Measurements from ENCODE around the gene CELF1. TPM values are rescaled to one million over a fixed set of nuclear protein-coding genes. Genes with fewer than 3 reads are reported as not detected.

CELF1 gene
- total RNA-seq, 1 experiment from 2014 or later, result 173 TPM

DNA sequence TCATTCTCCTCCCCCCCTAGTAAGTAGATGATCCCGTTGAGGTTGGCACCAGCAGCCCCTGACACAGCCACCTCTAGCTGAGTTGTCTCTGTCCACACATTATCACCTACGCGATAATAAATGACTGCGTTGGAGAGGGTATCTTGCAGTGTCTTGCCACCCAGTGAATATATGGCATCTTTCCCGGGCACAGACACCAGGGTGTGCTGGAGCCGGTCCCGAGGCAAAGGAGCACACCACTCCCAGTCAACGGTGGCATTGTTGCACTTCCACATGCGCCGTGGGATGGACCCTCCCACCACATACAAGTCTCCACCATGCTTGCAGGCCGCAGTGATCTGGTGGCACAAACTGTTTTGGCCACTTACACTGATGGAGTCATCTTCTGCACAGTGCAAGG is 20.4 kb upstream of the CELF1 start:
- no peaks in the 10 kb centered on the region for H3K9me3 Mint-ChIP-seq (ENCODE audit: unreplicated experiment)
- no peak for DNase-seq (ENCODE audit: unreplicated experiment)
- H3K27ac Mint-ChIP-seq (ENCODE audit: low read depth, unreplicated experiment), result no peak overlapping the region
- no peaks in the 10 kb centered on the region for H3K27me3 Mint-ChIP-seq (ENCODE audit: insufficient read depth, unreplicated experiment)
- H3K36me3 Mint-ChIP-seq (ENCODE audit: insufficient read depth, unreplicated experiment), result peaks cover 43% of the 10 kb centered on the region
- TF ChIP-seq, protein P1, sequence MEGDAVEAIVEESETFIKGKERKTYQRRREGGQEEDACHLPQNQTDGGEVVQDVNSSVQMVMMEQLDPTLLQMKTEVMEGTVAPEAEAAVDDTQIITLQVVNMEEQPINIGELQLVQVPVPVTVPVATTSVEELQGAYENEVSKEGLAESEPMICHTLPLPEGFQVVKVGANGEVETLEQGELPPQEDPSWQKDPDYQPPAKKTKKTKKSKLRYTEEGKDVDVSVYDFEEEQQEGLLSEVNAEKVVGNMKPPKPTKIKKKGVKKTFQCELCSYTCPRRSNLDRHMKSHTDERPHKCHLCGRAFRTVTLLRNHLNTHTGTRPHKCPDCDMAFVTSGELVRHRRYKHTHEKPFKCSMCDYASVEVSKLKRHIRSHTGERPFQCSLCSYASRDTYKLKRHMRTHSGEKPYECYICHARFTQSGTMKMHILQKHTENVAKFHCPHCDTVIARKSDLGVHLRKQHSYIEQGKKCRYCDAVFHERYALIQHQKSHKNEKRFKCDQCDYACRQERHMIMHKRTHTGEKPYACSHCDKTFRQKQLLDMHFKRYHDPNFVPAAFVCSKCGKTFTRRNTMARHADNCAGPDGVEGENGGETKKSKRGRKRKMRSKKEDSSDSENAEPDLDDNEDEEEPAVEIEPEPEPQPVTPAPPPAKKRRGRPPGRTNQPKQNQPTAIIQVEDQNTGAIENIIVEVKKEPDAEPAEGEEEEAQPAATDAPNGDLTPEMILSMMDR (IDR thresholded peaks at IDR 0.05; ENCODE audit: unreplicated experiment), result no peak
- intact Hi-C loops (cut with micrococcal nuclease), result no loop called here
- no TSS peak for BruUV-seq (replicated peaks)
- H3K4me3 Mint-ChIP-seq (ENCODE audit: unreplicated experiment), result no peak overlapping the region
- CTCF ChIA-PET, result interaction anchor here (0.6 to 1.1 kb wide), 4 partner anchors 14 to 272 kb away, joined by 3 to 4 read pairs (median 3); partner anchors contain the start of gene CELF1
- POLR2A ChIA-PET, result interaction anchor here (0.7 to 1.3 kb wide), 2 partner anchors 21 to 97 kb away, joined by 3 read pairs; partner anchors contain the start of gene CELF1
- peaks cover 20% of the 10 kb centered on the region for H3K4me1 Mint-ChIP-seq (ENCODE audit: insufficient read depth, unreplicated experiment)

DNA sequence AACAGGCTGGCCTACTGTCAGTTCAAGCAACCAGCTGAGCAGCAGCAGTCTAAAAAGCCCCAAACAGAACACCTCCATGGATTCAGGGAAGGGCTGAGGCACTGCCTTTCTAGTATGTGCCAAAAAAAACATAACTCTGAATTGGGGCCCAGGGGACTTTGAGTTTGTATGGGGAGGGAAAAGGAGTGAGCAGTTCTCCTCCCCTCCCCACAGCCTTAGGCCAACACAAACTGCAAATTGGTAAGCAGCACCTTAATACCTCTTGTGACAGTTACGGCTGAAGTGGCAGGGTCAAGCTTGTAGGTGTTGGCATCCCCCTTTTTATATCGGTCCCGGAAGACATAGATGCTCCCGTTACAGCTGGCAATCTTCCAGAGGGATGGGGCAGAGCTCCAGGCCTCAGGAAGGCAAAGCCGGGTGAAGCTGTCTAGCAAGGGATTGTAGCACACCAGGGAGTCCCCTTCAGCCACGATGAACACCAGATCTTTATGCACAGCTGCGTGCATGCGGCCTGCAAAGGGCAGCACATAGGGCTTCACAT is 19.9 kb upstream of the CELF1 start:
- H3K4me1 Mint-ChIP-seq (ENCODE audit: insufficient read depth, unreplicated experiment), result peaks cover 17% of the 10 kb centered on the region
- peaks cover 43% of the 10 kb centered on the region for H3K36me3 Mint-ChIP-seq (ENCODE audit: insufficient read depth, unreplicated experiment)
- H3K27me3 Mint-ChIP-seq (ENCODE audit: insufficient read depth, unreplicated experiment), result no peaks in the 10 kb centered on the region
- CTCF ChIA-PET, result interaction anchor here (0.5 kb wide), 1 partner anchor 74 kb away, joined by 3 read pairs; no protein-coding TSS in a partner anchor
- H3K9me3 Mint-ChIP-seq (ENCODE audit: unreplicated experiment), result no peaks in the 10 kb centered on the region
- TF ChIP-seq, protein P1 (IDR thresholded peaks at IDR 0.05; ENCODE audit: unreplicated experiment), result no peak
- BruUV-seq (replicated peaks), result no TSS peak
- intact Hi-C loops (cut with micrococcal nuclease), result no loop called here
- no peak for DNase-seq (ENCODE audit: unreplicated experiment)
- H3K4me3 Mint-ChIP-seq (ENCODE audit: unreplicated experiment), result no peak overlapping the region
- POLR2A ChIA-PET, result interaction anchor here (3.2 kb wide), 1 partner anchor 20 kb away, joined by 8 read pairs; the partner anchor contains the start of gene CELF1
- peak overlapping the region; percentile 7 for H3K27ac Mint-ChIP-seq (ENCODE audit: low read depth, unreplicated experiment)

- H3K27ac Mint-ChIP-seq (ENCODE audit: low read depth, unreplicated experiment), result no peak overlapping the region
- no peak for DNase-seq (ENCODE audit: unreplicated experiment)
- BruUV-seq (replicated peaks), result no TSS peak
- POLR2A ChIA-PET, result interaction anchor here (3.2 kb wide), 1 partner anchor 19 kb away, joined by 8 read pairs; the partner anchor contains the start of gene CELF1
- CTCF ChIA-PET, result interaction anchor here (0.5 kb wide), 1 partner anchor 73 kb away, joined by 3 read pairs; no protein-coding TSS in a partner anchor
- H3K4me3 Mint-ChIP-seq (ENCODE audit: unreplicated experiment), result no peak overlapping the region
- H3K27me3 Mint-ChIP-seq (ENCODE audit: insufficient read depth, unreplicated experiment), result no peaks in the 10 kb centered on the region
- H3K9me3 Mint-ChIP-seq (ENCODE audit: unreplicated experiment), result no peaks in the 10 kb centered on the region
- peaks cover 36% of the 10 kb centered on the region for H3K36me3 Mint-ChIP-seq (ENCODE audit: insufficient read depth, unreplicated experiment)
- intact Hi-C loops (cut with micrococcal nuclease), result no loop called here
- TF ChIP-seq, protein P1 (IDR thresholded peaks at IDR 0.05; ENCODE audit: unreplicated experiment), result no peak
- peaks cover 15% of the 10 kb centered on the region for H3K4me1 Mint-ChIP-seq (ENCODE audit: insufficient read depth, unreplicated experiment)
Measured at GRCh38 chr11:47571895-47572294, 19.0 kb upstream of the CELF1 start.

DNA sequence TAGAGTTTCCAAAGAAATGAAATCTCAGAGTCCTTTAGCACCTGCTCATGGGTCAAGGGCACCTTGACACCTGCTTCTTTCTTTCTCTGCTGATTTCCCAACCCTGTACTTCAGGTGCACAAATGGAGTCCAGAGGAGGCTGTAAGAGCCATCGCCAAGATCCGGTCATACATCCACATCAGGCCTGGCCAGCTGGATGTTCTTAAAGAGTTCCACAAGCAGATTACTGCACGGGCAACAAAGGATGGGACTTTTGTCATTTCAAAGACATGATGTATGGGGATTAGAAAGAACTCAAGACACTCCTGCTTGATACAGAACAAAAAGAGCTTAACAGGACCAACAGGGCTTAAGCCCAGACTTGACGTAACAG is 18.4 kb upstream of the CELF1 start:
- H3K4me3 Mint-ChIP-seq (ENCODE audit: unreplicated experiment), result no peak overlapping the region
- H3K27me3 Mint-ChIP-seq (ENCODE audit: insufficient read depth, unreplicated experiment), result no peaks in the 10 kb centered on the region
- TF ChIP-seq, protein P1 (IDR thresholded peaks at IDR 0.05; ENCODE audit: unreplicated experiment), result no peak
- intact Hi-C loops (cut with micrococcal nuclease), result no loop called here
- no peaks in the 10 kb centered on the region for H3K9me3 Mint-ChIP-seq (ENCODE audit: unreplicated experiment)
- BruUV-seq (replicated peaks), result no TSS peak
- POLR2A ChIA-PET, result interaction anchor here (3.2 kb wide), 1 partner anchor 18 kb away, joined by 8 read pairs; the partner anchor contains the start of gene CELF1
- DNase-seq (ENCODE audit: unreplicated experiment), result no peak
- CTCF ChIA-PET, result no interaction called here
- H3K36me3 Mint-ChIP-seq (ENCODE audit: insufficient read depth, unreplicated experiment), result peaks cover 30% of the 10 kb centered on the region
- peaks cover 15% of the 10 kb centered on the region for H3K4me1 Mint-ChIP-seq (ENCODE audit: insufficient read depth, unreplicated experiment)
- no peak overlapping the region for H3K27ac Mint-ChIP-seq (ENCODE audit: low read depth, unreplicated experiment)

Data from MCF 10A (cell line).